HepG2 (cell line): ENCODE measurements around the gene FAM222A. TPM values are rescaled to one million over a fixed set of nuclear protein-coding genes. Genes with fewer than 3 reads are reported as not detected.
A peak's percentile ranks its signal among the peaks of the same experiment; 100 is the strongest.

Source experiments
- AFF4 ChIP-seq: sonication (generic); formaldehyde crosslinking; IDR thresholded peaks from 2 replicates; pipeline ENCODE4 v1.4.0; 2020; ENCODE audit warnings: missing genetic modification reagents
- FOXO4 ChIP-seq: sonication (generic); formaldehyde crosslinking; conservative IDR thresholded peaks from 2 replicates; pipeline ENCODE4 v1.8.1; 2023; ENCODE audit warnings: missing genetic modification reagents
- GFI1 ChIP-seq: sonication (generic); formaldehyde crosslinking; IDR thresholded peaks from 2 replicates; pipeline ENCODE4 v1.5.0; 2020; ENCODE audit warnings: missing genetic modification reagents, mild to moderate bottlenecking, borderline replicate concordance
- MIER3 ChIP-seq: IDR thresholded peaks from 2 replicates; pipeline ENCODE4 v1.6.1; 2016; ENCODE audit warnings: missing compliant biosample characterization, borderline replicate concordance
- RCOR2 ChIP-seq: IDR thresholded peaks from 2 replicates; pipeline ENCODE4 v1.6.1; 2016; ENCODE audit warnings: missing biosample characterization, missing genetic modification reagents
- REPIN1 ChIP-seq: sonication (generic); formaldehyde crosslinking; IDR thresholded peaks from 2 replicates; pipeline ENCODE4 v1.8.0; 2022; ENCODE audit warnings: missing genetic modification reagents, low read depth, mild to moderate bottlenecking, borderline replicate concordance
- RFXANK ChIP-seq: IDR thresholded peaks from 2 replicates; pipeline ENCODE4 v1.6.1; 2016
- RXRB ChIP-seq: IDR thresholded peaks from 2 replicates; pipeline ENCODE4 v1.6.1; 2016; ENCODE audit warnings: borderline replicate concordance, missing genetic modification reagents, missing compliant biosample characterization
- SIX1 ChIP-seq: sonication (generic); formaldehyde crosslinking; IDR thresholded peaks from 2 replicates; pipeline ENCODE4 v1.4.0; 2020; ENCODE audit warnings: missing genetic modification reagents, borderline replicate concordance
- SIX4 ChIP-seq: sonication (generic); formaldehyde crosslinking; IDR thresholded peaks from 2 replicates; pipeline ENCODE4 v1.4.0; 2020; ENCODE audit warnings: missing genetic modification reagents
- ZKSCAN8 ChIP-seq: IDR thresholded peaks from 2 replicates; pipeline ENCODE4 v1.6.1; 2016; ENCODE audit warnings: borderline replicate concordance, missing genetic modification reagents, missing compliant biosample characterization
- ZNF33B ChIP-seq: sonication (generic); formaldehyde crosslinking; IDR thresholded peaks from 2 replicates; pipeline ENCODE4 v1.5.1; 2020; ENCODE audit warnings: mild to moderate bottlenecking, missing genetic modification reagents
- ZNF362 ChIP-seq: sonication (generic); formaldehyde crosslinking; IDR thresholded peaks from 2 replicates; pipeline ENCODE4 v1.4.0; 2020; ENCODE audit warnings: missing genetic modification reagents, mild to moderate bottlenecking, borderline replicate concordance
- ZNF556 ChIP-seq: sonication (generic); formaldehyde crosslinking; IDR thresholded peaks from 2 replicates; pipeline ENCODE4 v1.4.0; 2020; ENCODE audit warnings: mild to moderate bottlenecking, missing genetic modification reagents, borderline replicate concordance
- ZNF605 ChIP-seq: sonication (generic); formaldehyde crosslinking; IDR thresholded peaks from 2 replicates; pipeline ENCODE4 v1.8.0; 2022; ENCODE audit warnings: mild to moderate bottlenecking, missing genetic modification reagents
- ZNF746 ChIP-seq: sonication (generic); formaldehyde crosslinking; IDR thresholded peaks from 2 replicates; pipeline ENCODE4 v1.8.0; 2022; ENCODE audit warnings: mild to moderate bottlenecking, missing genetic modification reagents
- ZNF768 ChIP-seq: sonication (generic); formaldehyde crosslinking; IDR thresholded peaks from 2 replicates; pipeline ENCODE4 v1.4.0; 2020; ENCODE audit warnings: missing genetic modification reagents
- polyA plus RNA-seq, 8 experiments: library from polyadenylated mRNA; depleted of rRNA in 3 of 8; stranded (reverse) in 7 of 8; unstranded in 1 of 8; fragments of >200 nt; fragmentation: Illumina TruSeq in 4 of 8; extraction: Trizol in 4 of 8; gene quantifications; 2 replicates each; pipeline versions ENCODE4 v1.2.1 to v1.2.3, GENCODE V29; 2011 to 2016; ENCODE audit warnings: low read depth in 4 of 8, missing spikeins in 1 of 8, mixed read lengths in 1 of 8; ENCODE audit not compliant: insufficient read depth in 1 of 8
- total RNA-seq, 5 experiments: library from RNA; depleted of rRNA; stranded (reverse); fragments of >200 nt; fragmentation: Illumina TruSeq; extraction: Trizol; gene quantifications; 2 replicates each; pipeline ENCODE4 v1.2.3, GENCODE V29; 2016; ENCODE audit warnings: low read depth in 1 of 5

The FAM222A gene
- total and polyA plus RNA-seq, 2 of the 13 experiments (the other 11 are each of a cell fraction or from before 2014, with no cell fraction given), result 2.7 to 9.6 TPM

GRCh38 chr12:109706398-109706746 is 7.3 kb upstream of the FAM222A start (continued):
- 0 out of 2 replicates have a peak, but pooled peaks have one; percentile 5 for TF ChIP-seq ZNF746
- TF ChIP-seq ZKSCAN8 (CRISPR knock-in tag), result 0 out of 2 replicates have a peak, but pooled peaks have one; percentile 4
- no peak for TF ChIP-seq GFI1 (CRISPR knock-in tag)
- no peak for TF ChIP-seq ZNF362 (CRISPR knock-in tag)
- TF ChIP-seq SIX4 (CRISPR knock-in tag), result peak; percentile 84
- TF ChIP-seq MIER3 (CRISPR knock-in tag), result 0 out of 2 replicates have a peak, but pooled peaks have one; percentile 3
- no peak for TF ChIP-seq RXRB (CRISPR knock-in tag)
- TF ChIP-seq SIX1 (CRISPR knock-in tag), result peak; percentile 93
- TF ChIP-seq ZNF556 (CRISPR knock-in tag), result 0 out of 2 replicates have a peak, but pooled peaks have one; percentile 52
- peak; percentile 95; the same call in 1 of the 2 replicates for TF ChIP-seq ZNF768 (CRISPR knock-in tag)
- TF ChIP-seq ZNF605 (CRISPR knock-in tag), result no peak
- no peak for TF ChIP-seq ZNF33B (CRISPR knock-in tag)
- peak; percentile 87 for TF ChIP-seq RCOR2 (CRISPR knock-in tag)
- TF ChIP-seq REPIN1, result 0 out of 2 replicates have a peak, but pooled peaks have one; percentile 6
- no peak for TF ChIP-seq FOXO4
- no peak for TF ChIP-seq AFF4 (CRISPR knock-in tag)
- 0 out of 2 replicates have a peak, but pooled peaks have one; percentile 7 for TF ChIP-seq RFXANK (CRISPR knock-in tag)
- TF ChIP-seq, all 625 proteins: peak for 19
